Loucy (cell line): ENCODE measurements around the gene FAM186B.

Source experiments
- H2AFZ ChIP-seq: fragments of 200-600 bp; sonication (generic); 2 replicates; pipeline ENCODE4 v1.6.0; 2016; ENCODE audit warnings: antibody characterized with exemption, mild to moderate bottlenecking, low read length, moderate library complexity
- H3F3A ChIP-seq: fragments of 200-600 bp; 2 replicates; pipeline ENCODE4 v1.6.0; 2016; ENCODE audit warnings: antibody characterized with exemption, low read depth, mild to moderate bottlenecking
- H3K27me3 ChIP-seq: fragments of 200-600 bp; sonication (generic); 2 replicates; pipeline ENCODE4 v1.6.1; 2014; ENCODE audit warnings: low read length, mild to moderate bottlenecking; ENCODE audit not compliant: insufficient read depth, poor library complexity, severe bottlenecking
- H3K36me3 ChIP-seq: fragments of 200-600 bp; sonication (generic); 2 replicates; pipeline ENCODE4 v1.6.1; 2016; ENCODE audit warnings: low read length; ENCODE audit not compliant: insufficient read depth
- H3K4me1 ChIP-seq: fragments of 200-600 bp; sonication (generic); 2 replicates; pipeline ENCODE4 v1.5.1; 2014; ENCODE audit warnings: low read length, mild to moderate bottlenecking; ENCODE audit not compliant: insufficient read depth, poor library complexity, severe bottlenecking
- H3K4me2 ChIP-seq: fragments of 200-600 bp; sonication (generic); 2 replicates; pipeline ENCODE4 v1.6.0; 2014; ENCODE audit warnings: antibody characterized with exemption, low read length, low read depth, mild to moderate bottlenecking; ENCODE audit not compliant: poor library complexity, severe bottlenecking
- H3K4me3 ChIP-seq: fragments of 200-600 bp; sonication (generic); 2 replicates; pipeline ENCODE4 v1.5.1; 2014; ENCODE audit warnings: low read length, mild to moderate bottlenecking, mixed read lengths; ENCODE audit not compliant: poor library complexity, severe bottlenecking
- H3K79me2 ChIP-seq: fragments of 200-600 bp; sonication (generic); 2 replicates; pipeline ENCODE4 v1.6.1; 2014; ENCODE audit warnings: low read length; ENCODE audit not compliant: insufficient read depth
- H3K9ac ChIP-seq: fragments of 200-600 bp; sonication (generic); 2 replicates; pipeline ENCODE4 v1.6.0; 2014; ENCODE audit warnings: mild to moderate bottlenecking, low read depth, low read length, moderate library complexity; ENCODE audit not compliant: poor library complexity, severe bottlenecking
- H3K9me2 ChIP-seq: fragments of 200-600 bp; sonication (generic); replicated peaks from 2 replicates; pipeline ENCODE4 v1.6.1; 2016; ENCODE audit warnings: low read depth, low read length, mixed read lengths
- H3K9me3 ChIP-seq: fragments of 200-600 bp; sonication (generic); 2 replicates; pipeline ENCODE4 v1.6.1; 2014; ENCODE audit warnings: mild to moderate bottlenecking, antibody characterized with exemption, low read length, low read depth; ENCODE audit not compliant: insufficient read depth
- H4K20me1 ChIP-seq: fragments of 200-600 bp; sonication (generic); 2 replicates; pipeline ENCODE4 v1.6.0; 2014; ENCODE audit warnings: antibody characterized with exemption, low read length, mild to moderate bottlenecking; ENCODE audit not compliant: insufficient read depth, poor library complexity, severe bottlenecking
- CTCF ChIP-seq: fragments of 200-600 bp; sonication (generic); conservative IDR thresholded peaks from 2 replicates; pipeline ENCODE4 v1.5.1; 2014; ENCODE audit warnings: mild to moderate bottlenecking, antibody characterized with exemption, low read length
- EZH2phosphoT487 ChIP-seq: fragments of 200-600 bp; IDR thresholded peaks from 2 replicates; pipeline ENCODE4 v1.6.1; 2018; ENCODE audit warnings: antibody characterized with exemption, mild to moderate bottlenecking, moderate library complexity, borderline replicate concordance

FAM186B gene

GRCh38 chr12:49553512-49554088, 51.8 kb downstream of the FAM186B start:
- Histone ChIP-seq H3K36me3 (peaks cover 2% of the 10 kb centered on the region; the same call in 1 of the 2 replicates), H3K4me1 (peaks cover 23% of the 10 kb centered on the region), H3K9ac (peak overlapping the region; percentile 52), H3F3A (no peaks in the 10 kb centered on the region), H3K79me2 (no peaks in the 10 kb centered on the region), H2AFZ (no peak overlapping the region), H3K4me2 (peak overlapping the region; percentile 58), H4K20me1 (no peaks in the 10 kb centered on the region), H3K9me2 (no peaks in the 10 kb centered on the region), H3K9me3 (no peaks in the 10 kb centered on the region), H3K27me3 (no peaks in the 10 kb centered on the region), H3K4me3 (no peak overlapping the region)
- peak; percentile 83 for TF ChIP-seq CTCF
- TF ChIP-seq EZH2phosphoT487 = no peak

- Histone ChIP-seq H3K4me3 (peak overlapping the region; percentile 54), H3K36me3 (no peaks in the 10 kb centered on the region), H3F3A (no peaks in the 10 kb centered on the region), H3K4me2 (peak overlapping the region; percentile 58), H3K79me2 (no peaks in the 10 kb centered on the region), H4K20me1 (no peaks in the 10 kb centered on the region), H3K27me3 (no peaks in the 10 kb centered on the region), H3K9ac (peak overlapping the region; percentile 52), H3K9me3 (no peaks in the 10 kb centered on the region), H2AFZ (peak overlapping the region; percentile 73), H3K4me1 (peaks cover 23% of the 10 kb centered on the region), H3K9me2 (no peaks in the 10 kb centered on the region)
- TF ChIP-seq EZH2phosphoT487 = no peak
Observed at GRCh38 chr12:49552899-49553298, 52.5 kb downstream of the FAM186B start.

GRCh38 chr12:49552425-49552824, 53.0 kb downstream of the FAM186B start:
- peak overlapping the region; percentile 58 for H3K4me2 ChIP-seq

More at GRCh38 chr12:49552425-49552824, 53.0 kb downstream of the FAM186B start:
- Histone ChIP-seq H3K9me3 (no peaks in the 10 kb centered on the region), H3K9ac (peak overlapping the region; percentile 52), H3K4me1 (peaks cover 23% of the 10 kb centered on the region), H3K27me3 (no peaks in the 10 kb centered on the region), H3K4me3 (peak overlapping the region; percentile 54), H3K79me2 (no peaks in the 10 kb centered on the region), H3F3A (no peaks in the 10 kb centered on the region), H3K9me2 (no peaks in the 10 kb centered on the region), H2AFZ (peak overlapping the region; percentile 73), H4K20me1 (no peaks in the 10 kb centered on the region), H3K36me3 (no peaks in the 10 kb centered on the region)
- TF ChIP-seq EZH2phosphoT487 = no peak
- no peak for TF ChIP-seq CTCF
